IPS-18a (cell line): Measurements from ENCODE around the gene ARHGAP40.

Source experiments
- H3K27ac ChIP-seq: one replicate; pipeline ENCODE4 v1.5.1; 2013; ENCODE audit warnings: low read length
- H3K27me3 ChIP-seq: one replicate; pipeline ENCODE4 v1.6.1; 2013; ENCODE audit warnings: mild to moderate bottlenecking, low read length; ENCODE audit not compliant: control insufficient read depth, insufficient read depth
- H3K36me3 ChIP-seq: one replicate; pipeline ENCODE4 v1.6.1; 2013; ENCODE audit warnings: low read depth, low read length; ENCODE audit not compliant: control insufficient read depth
- H3K4me1 ChIP-seq: one replicate; pipeline ENCODE4 v1.6.1; 2013; ENCODE audit warnings: low read depth, low read length; ENCODE audit not compliant: control insufficient read depth
- H3K4me3 ChIP-seq: one replicate; pipeline ENCODE4 v1.5.1; 2013; ENCODE audit warnings: low read length
- H3K9ac ChIP-seq: one replicate; pipeline ENCODE4 v1.6.1; 2013; ENCODE audit warnings: mild to moderate bottlenecking, low read length, moderate library complexity
- H3K9me3 ChIP-seq: one replicate; pipeline ENCODE4 v1.6.1; 2013; ENCODE audit warnings: low read depth, low read length; ENCODE audit not compliant: control insufficient read depth

The ARHGAP40 gene

GRCh38 chr20:38700141-38700540 lies 98.5 kb downstream of the ARHGAP40 start:
- Histone ChIP-seq H3K27me3 (no peaks in the 10 kb centered on the region), H3K9ac (no peak overlapping the region), H3K4me3 (no peak overlapping the region), H3K36me3 (no peaks in the 10 kb centered on the region), H3K9me3 (no peaks in the 10 kb centered on the region), H3K27ac (no peak overlapping the region), H3K4me1 (peaks cover 5% of the 10 kb centered on the region)
